IPS DF 6.9 (cell line): ENCODE measurements around the gene IL11.
A peak's percentile ranks its signal among the peaks of the same experiment; 100 is the strongest.

Source experiments
- DNase-seq: peaks from one replicate; pipeline ENCODE4 v3.0.0-alpha.2; 2013; ENCODE audit warnings: low read depth, low spot score
- H3K27ac ChIP-seq: one replicate; pipeline ENCODE4 v1.5.1; 2013; ENCODE audit warnings: low read length, control low read depth
- H3K27me3 ChIP-seq: 2 replicates; pipeline ENCODE4 v1.6.1; 2013; ENCODE audit warnings: mild to moderate bottlenecking, low read length; ENCODE audit not compliant: control insufficient read depth, insufficient read depth
- H3K36me3 ChIP-seq: 2 replicates; pipeline ENCODE4 v1.6.1; 2013; ENCODE audit warnings: low read length; ENCODE audit not compliant: control insufficient read depth, insufficient read depth
- H3K4me1 ChIP-seq: 2 replicates; pipeline ENCODE4 v1.6.1; 2013; ENCODE audit warnings: low read length; ENCODE audit not compliant: control insufficient read depth, insufficient read depth
- H3K4me3 ChIP-seq: 2 replicates; pipeline ENCODE4 v1.5.1; 2013; ENCODE audit warnings: mild to moderate bottlenecking, low read length
- H3K9me3 ChIP-seq: 2 replicates; pipeline ENCODE4 v1.6.1; 2013; ENCODE audit warnings: low read length, inconsistent platforms; ENCODE audit not compliant: control insufficient read depth, insufficient read depth
- WGBS: extraction: QIAGEN DNeasy Blood & Tissue Kit; methylation state at CpG from one replicate; pipeline ENCODE4 v1.1.7; 2013; ENCODE audit warnings: mixed read lengths, missing lambda C conversion rate; ENCODE audit not compliant: insufficient read length, insufficient coverage; 5-methylcytosine and 5-hydroxymethylcytosine counted together

The IL11 gene

DNA sequence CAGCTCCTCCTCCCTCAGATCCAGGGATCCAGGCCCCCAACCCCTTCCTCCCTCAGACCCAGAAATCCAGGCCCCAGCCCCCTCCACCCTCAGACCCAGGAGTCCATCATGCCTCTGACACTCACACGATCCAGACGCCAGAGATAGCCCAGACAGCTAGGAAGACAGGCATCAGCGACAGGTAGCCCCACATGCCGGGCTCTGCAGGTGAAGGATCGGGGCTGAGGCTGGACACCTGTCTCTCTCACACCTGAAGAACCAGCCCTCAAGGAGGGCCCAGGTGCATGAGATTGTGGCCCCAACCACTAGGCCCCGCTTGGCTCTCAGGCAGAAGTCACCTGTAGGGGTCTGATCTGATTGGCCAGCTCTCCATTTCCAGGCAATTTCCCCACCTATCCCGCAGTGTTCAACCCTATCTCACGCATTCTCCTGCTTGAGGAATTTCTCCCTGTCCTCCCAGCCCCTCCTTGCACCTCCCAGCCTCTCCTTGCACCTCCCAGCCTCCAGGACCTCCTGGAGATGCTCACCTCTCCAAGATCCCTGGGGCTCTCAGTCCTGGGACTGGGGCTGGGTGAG, 49.3 kb downstream of the IL11 start:
- no peaks in the 10 kb centered on the region for H3K36me3 ChIP-seq
- peaks cover 4% of the 10 kb centered on the region; the same call in 1 of the 2 replicates for H3K4me1 ChIP-seq
- H3K4me3 ChIP-seq = no peak overlapping the region
- DNase-seq = no peak
- H3K27me3 ChIP-seq = no peaks in the 10 kb centered on the region
- no CpG with 5 or more reads among the region's 8 CpGs for WGBS
- no peak overlapping the region for H3K27ac ChIP-seq
- H3K9me3 ChIP-seq = no peaks in the 10 kb centered on the region

DNA sequence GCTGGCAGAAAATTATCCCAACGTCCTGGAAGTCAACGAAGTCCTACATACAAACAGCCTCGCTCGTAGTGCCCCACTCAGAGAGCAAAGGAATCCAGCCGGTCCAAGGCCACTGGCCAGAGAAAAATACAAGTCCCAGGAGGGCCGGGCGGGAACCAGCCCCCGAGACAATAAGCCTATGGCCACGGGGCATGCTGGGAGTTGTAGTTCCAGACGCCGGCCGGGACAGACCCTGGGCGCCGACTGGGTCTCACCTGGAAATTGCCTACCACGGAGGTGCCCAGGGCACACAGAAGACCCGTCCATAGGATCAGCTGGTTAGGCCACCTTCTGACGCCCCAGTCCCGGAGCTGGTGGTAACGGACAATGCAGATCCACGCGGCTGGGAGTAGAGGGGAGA, 50.5 kb downstream of the IL11 start:
- H3K9me3 ChIP-seq = no peaks in the 10 kb centered on the region
- no CpG with 5 or more reads among the region's 21 CpGs for WGBS
- DNase-seq = no peak
- H3K27ac ChIP-seq = no peak overlapping the region
- H3K4me1 ChIP-seq = peaks cover 4% of the 10 kb centered on the region; the same call in 1 of the 2 replicates
- peak overlapping the region; percentile 45; the same call in 1 of the 2 replicates for H3K4me3 ChIP-seq
- no peaks in the 10 kb centered on the region for H3K36me3 ChIP-seq
- H3K27me3 ChIP-seq = no peaks in the 10 kb centered on the region

DNA sequence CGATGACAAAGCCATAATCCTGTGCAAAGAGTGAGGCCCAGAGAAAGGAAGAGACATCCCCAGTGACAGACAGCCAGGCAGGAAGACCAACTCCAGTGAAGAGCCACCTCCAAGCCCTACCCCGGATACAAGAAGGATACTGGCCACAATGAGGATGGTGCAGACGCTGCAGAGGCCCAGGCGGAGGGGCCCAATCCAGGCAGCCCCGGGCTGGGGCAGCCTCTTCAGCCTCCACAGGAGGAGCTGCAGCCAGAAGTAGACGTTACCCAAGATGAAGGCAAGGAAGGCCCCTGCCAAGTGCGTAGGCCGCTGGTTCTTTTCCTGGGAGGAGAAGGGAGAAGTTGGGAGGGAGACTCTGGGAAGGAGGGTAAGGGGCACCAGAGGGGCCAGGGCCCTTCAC, 53.6 kb downstream of the IL11 start:
- no peak for DNase-seq
- Histone ChIP-seq H3K9me3 (no peaks in the 10 kb centered on the region), H3K36me3 (peaks cover 5% of the 10 kb centered on the region; the same call in 1 of the 2 replicates), H3K4me3 (no peak overlapping the region), H3K4me1 (peaks cover 4% of the 10 kb centered on the region; the same call in 1 of the 2 replicates), H3K27me3 (no peaks in the 10 kb centered on the region), H3K27ac (no peak overlapping the region)
- no CpG with 5 or more reads among the region's 8 CpGs for WGBS

DNA sequence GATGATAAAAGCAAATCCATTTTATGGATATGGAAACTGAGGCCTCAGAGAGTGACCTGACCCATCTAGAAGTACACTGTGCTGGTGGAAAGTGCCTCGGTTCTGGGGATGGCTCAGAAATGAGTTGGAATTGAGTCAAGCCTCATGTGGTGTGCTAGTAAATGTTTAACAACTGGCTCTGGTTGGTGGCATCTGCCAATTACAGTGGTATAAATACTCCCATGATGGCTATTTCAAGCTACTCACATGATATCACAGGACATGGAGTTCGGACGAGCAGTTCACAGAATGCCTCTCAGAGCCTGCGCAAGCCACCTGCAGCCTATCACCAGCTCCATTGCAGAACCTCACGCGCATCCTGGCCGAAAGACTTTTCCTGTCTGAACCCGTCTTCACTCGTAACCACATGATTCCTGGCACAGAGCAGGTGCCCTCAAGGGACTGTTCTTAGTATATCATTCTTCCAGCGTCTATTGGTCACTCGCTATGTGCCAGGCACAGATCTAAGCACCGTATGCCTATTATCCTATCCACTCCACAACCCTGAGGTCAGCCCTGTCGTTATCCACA, 54.2 kb downstream of the IL11 start:
- no CpG with 5 or more reads among the region's 13 CpGs for WGBS
- H3K36me3 ChIP-seq = peaks cover 5% of the 10 kb centered on the region; the same call in 1 of the 2 replicates
- H3K9me3 ChIP-seq = no peaks in the 10 kb centered on the region
- peaks cover 4% of the 10 kb centered on the region; the same call in 1 of the 2 replicates for H3K4me1 ChIP-seq
- H3K4me3 ChIP-seq = no peak overlapping the region
- no peak for DNase-seq
- no peaks in the 10 kb centered on the region for H3K27me3 ChIP-seq
- H3K27ac ChIP-seq = no peak overlapping the region

DNA sequence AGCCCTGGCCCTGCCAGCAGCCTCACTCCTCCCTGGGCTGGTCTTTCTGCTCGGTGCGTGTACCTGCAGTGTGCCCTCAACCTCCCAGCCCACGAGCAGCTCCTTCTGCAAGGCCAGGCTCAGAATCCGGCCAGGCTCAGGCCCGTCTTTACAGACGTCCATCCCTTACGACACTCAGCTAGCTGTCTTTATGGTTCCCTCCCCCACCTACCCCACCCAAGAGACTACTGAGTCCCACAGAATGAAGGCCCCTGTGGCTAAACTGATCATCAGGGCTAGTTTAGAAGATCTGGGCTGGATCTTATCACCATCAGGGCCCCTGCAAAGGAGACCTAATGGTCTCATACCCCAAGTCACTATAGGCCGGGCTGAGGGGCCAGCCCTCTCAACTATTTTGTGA, 55.9 kb downstream of the IL11 start:
- Histone ChIP-seq H3K27me3 (no peaks in the 10 kb centered on the region), H3K4me3 (no peak overlapping the region), H3K4me1 (no peaks in the 10 kb centered on the region), H3K27ac (no peak overlapping the region), H3K36me3 (peaks cover 5% of the 10 kb centered on the region), H3K9me3 (no peaks in the 10 kb centered on the region)
- DNase-seq = no peak
- no CpG with 5 or more reads among the region's 8 CpGs for WGBS
